Measurements from ENCODE around the gene LEAP2.

The LEAP2 gene

DNA sequence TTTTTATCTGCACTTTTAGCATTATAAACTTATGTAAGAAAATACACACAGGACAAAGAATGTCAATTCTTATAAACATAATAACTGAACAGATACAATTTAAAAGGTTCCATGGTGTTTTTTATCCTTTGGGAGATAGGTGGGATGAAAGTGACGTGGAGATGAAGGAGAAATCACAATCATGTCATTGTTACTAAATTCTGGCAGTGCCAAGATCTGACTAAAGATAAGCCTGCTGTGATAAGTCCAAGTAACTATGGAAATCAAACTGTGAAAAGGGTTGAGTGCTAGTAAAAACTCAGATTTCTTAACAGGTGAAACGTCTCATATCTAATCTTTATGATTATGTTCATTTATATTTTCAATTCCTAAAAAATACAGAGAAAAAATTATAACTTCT, 11.1 kb downstream of the LEAP2 start:
- DNase-seq, result no peak

DNA sequence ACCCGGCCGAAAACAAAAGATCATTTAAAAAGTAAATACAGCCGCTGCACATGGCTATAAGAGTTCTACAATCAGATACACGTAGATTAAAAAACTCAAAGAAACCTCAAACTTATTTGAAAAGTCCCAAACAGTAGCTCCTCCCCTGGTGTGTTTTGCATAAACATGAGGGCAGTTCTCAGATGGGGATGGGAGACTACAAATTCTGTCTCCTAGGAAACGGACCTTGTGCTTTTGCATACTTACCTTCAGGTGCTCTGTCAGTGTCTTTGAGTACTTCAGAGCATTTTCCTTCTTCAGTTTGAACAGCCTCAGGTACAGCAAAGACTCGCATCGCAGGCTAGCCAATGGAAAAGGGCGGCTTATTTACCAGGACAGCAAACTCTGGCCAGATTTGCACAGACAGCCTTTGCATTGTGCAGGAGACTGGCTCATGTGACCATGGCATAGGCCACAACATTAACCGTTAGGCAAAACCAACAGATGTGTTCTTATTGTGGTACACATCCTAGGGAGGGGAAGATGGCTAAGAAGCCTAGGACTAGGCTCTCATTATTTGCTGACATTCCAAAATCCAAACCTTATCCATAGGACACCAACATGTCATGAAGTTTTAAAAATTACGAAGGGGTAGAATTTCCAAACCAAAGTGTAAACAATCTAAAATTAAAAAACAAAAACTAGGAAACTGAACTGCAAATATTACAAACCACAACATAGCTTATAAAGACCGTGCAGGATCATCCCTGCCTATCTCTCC, 12.8 kb downstream of the LEAP2 start:
- DNase-seq, result no peak

DNA sequence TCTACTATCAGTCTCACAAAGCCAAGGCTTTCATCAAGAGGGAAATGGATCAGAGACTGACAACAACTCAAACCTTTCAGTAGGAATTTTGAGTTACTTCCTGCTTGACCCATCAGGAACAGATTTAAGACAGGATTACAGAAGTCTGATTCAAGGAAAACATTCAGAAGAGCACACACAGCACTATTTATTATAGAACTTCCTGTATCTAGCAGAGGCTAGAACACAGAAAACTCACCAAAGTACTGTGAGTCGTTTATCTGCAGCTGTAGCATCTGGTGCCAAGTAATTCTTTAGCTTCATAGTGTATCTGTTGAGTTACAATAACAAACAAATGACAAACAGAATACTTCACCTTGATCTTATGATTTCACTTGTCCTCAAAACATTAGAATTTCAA, 13.8 kb downstream of the LEAP2 start:
- no peak for DNase-seq

- DNase-seq, result no peak
Observed at GRCh38 chr5:132889501-132889900, 16.0 kb downstream of the LEAP2 start.

DNA sequence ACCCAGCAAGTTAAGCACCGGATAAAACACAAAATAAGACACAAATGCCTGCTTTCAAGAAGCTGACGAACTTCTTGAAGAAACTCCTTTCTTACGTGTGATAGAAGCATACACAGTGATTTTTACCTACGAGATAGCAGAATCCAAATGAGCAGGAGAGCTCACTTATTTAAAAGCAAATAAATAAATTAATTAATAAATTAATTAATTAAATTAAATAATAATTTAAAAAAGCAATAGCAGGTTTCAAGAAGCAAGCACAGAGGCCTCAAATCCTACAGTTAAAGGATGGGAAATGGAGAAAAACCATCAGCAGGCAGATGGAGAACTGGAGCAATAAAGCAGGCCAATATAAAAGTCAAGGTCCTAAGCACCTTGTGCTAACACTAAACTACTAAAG, 17.3 kb downstream of the LEAP2 start:
- no peak for DNase-seq

DNA sequence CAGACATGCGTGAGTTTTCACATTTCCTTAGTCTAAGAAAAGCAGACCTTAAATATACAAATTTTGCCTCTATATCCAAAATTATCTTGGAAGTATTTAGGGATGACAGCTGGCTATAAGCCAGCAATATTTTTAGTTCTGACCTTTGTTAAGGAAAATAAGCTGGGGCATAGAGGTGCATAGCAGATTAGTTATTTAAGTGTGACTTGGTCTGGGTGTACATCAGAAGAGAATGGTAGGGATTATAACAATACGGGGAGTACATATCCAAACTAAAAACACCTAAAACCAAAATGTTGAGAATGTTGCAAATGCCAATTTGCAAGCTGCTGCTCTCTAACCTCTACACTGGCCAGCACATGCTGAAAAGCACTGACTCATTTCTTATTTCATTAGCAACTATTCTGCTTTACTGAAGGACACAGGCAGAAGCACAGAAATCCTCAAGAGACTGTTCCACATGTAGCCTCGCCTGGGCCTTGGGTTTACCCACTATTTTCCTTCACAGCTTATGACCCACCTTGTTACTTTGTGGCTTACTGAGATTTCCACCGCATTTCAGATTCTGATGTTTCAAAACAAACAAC, 22.3 kb downstream of the LEAP2 start:
- DNase-seq, result no peak

DNA sequence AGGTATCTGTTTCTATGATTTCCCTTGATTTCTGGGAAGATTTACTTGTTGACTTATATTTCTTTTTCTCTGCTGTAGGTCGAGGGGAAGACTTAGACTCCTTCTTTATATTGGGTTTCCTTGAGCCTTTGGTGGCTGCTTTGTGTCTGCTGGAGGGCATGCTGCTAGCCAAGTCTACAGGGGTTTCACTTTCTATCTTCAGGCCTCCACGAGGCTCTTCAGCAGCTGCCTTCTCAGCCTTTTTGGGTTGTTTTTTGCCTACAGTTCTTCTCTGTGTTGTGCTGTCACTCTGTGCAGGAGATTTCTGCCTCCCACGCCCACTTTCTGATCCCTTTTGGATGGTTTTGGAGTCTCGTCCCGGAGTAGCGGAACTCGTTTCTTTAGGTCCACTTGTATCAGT, 23.2 kb downstream of the LEAP2 start:
- DNase-seq, result no peak

GRCh38 chr5:132898094-132898493, 24.6 kb downstream of the LEAP2 start:
- no peak for DNase-seq

- no peak for DNase-seq
Observed at GRCh38 chr5:132901036-132901435, 27.6 kb downstream of the LEAP2 start.

GRCh38 chr5:132901730-132902129, 28.3 kb downstream of the LEAP2 start:
- DNase-seq, result no peak

GRCh38 chr5:132905938-132906337, 32.5 kb downstream of the LEAP2 start:
- DNase-seq, result no peak

- no peak for DNase-seq
Observed at GRCh38 chr5:132907161-132907560, 33.7 kb downstream of the LEAP2 start.

GRCh38 chr5:132909702-132910101, 36.2 kb downstream of the LEAP2 start:
- no peak for DNase-seq

GRCh38 chr5:132915681-132916080, 42.2 kb downstream of the LEAP2 start:
- DNase-seq, result no peak

DNA sequence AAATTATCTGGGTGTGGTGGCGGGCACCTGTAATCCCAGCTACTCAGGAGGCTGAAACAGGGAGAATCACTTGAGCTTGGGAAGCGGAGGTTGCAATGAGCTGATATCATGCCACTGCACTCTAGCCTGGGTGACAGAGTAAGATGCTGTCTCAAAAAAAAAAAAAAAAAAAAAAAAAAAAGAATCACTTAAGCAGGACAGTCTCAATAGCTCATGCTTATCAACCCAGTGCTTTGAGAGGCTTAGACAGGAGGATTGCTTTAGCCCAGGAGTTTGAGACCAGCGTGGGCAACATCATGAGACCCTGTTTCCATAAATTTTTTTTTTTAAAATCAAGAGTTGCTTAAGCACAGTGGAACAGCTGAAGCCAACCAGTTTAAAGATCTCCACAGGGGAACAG, 42.6 kb downstream of the LEAP2 start:
- DNase-seq, result no peak
